SU-DHL-6 (cell line): ENCODE measurements around the gene KIAA2012.

Experiments
- H2AFZ ChIP-seq: fragments of 200-600 bp; sonication (generic); 2 replicates; pipeline ENCODE4 v1.6.1; 2014; ENCODE audit warnings: low read depth, mild to moderate bottlenecking, moderate library complexity, mixed read lengths, antibody characterized with exemption, low read length; ENCODE audit not compliant: severe bottlenecking
- H3F3A ChIP-seq: fragments of 200-600 bp; shearing (Covaris generic); 2 replicates; pipeline ENCODE4 v1.6.0; 2016; ENCODE audit warnings: antibody characterized with exemption, mild to moderate bottlenecking; ENCODE audit not compliant: insufficient read depth
- H3K27ac ChIP-seq: fragments of 200-600 bp; sonication (generic); 2 replicates; pipeline ENCODE4 v1.5.1; 2016; ENCODE audit warnings: low read depth, mild to moderate bottlenecking, low read length, moderate library complexity, mixed read lengths
- H3K27me3 ChIP-seq: fragments of 200-600 bp; sonication (generic), shearing (Covaris generic); 2 replicates; pipeline ENCODE4 v1.6.0; 2014; ENCODE audit warnings: mild to moderate bottlenecking, low read length
- H3K36me3 ChIP-seq: fragments of 200-600 bp; sonication (generic); 2 replicates; pipeline ENCODE4 v1.6.1; 2014; ENCODE audit warnings: mild to moderate bottlenecking, low read length, mixed read lengths
- H3K4me2 ChIP-seq: fragments of 300-600, 200-600 bp; shearing (Covaris generic), sonication (generic); 2 replicates; pipeline ENCODE4 v1.6.0; 2014; ENCODE audit warnings: low read length, low read depth, mild to moderate bottlenecking; ENCODE audit not compliant: poor library complexity, severe bottlenecking
- H3K4me3 ChIP-seq: fragments of 200-600 bp; sonication (generic); 2 replicates; pipeline ENCODE4 v1.5.1; 2014; ENCODE audit warnings: antibody characterized with exemption, low read length, mild to moderate bottlenecking, mixed read lengths; ENCODE audit not compliant: insufficient read depth, poor library complexity, severe bottlenecking
- H3K79me2 ChIP-seq: fragments of 200-600 bp; sonication (generic); 2 replicates; pipeline ENCODE4 v1.6.1; 2014; ENCODE audit warnings: mild to moderate bottlenecking, low read length, moderate library complexity; ENCODE audit not compliant: insufficient read depth
- H3K9ac ChIP-seq: fragments of 200-600 bp; sonication (generic); 2 replicates; pipeline ENCODE4 v1.7.0; 2014; ENCODE audit warnings: mild to moderate bottlenecking, low read length
- H3K9me2 ChIP-seq: fragments of 200-600 bp; sonication (generic); replicated peaks from 2 replicates; pipeline ENCODE4 v1.6.1; 2014; ENCODE audit warnings: low read length; ENCODE audit not compliant: insufficient read depth
- H3K9me3 ChIP-seq: fragments of 200-600 bp; sonication (generic); 2 replicates; pipeline ENCODE4 v1.6.1; 2014; ENCODE audit warnings: low read length, mixed read lengths; ENCODE audit not compliant: insufficient read depth
- H4K20me1 ChIP-seq: fragments of 200-600 bp; sonication (generic); 2 replicates; pipeline ENCODE4 v1.6.1; 2014; ENCODE audit warnings: low read depth, mild to moderate bottlenecking, antibody characterized with exemption, low read length, moderate library complexity, mixed read lengths
- CTCF ChIP-seq: fragments of 200-600 bp; sonication (generic); IDR thresholded peaks from one replicate; pipeline ENCODE4 v1.5.1; 2017; ENCODE audit warnings: antibody characterized with exemption, mild to moderate bottlenecking, low read length, moderate library complexity; ENCODE audit not compliant: insufficient read depth, poor library complexity, severe bottlenecking
- EZH2phosphoT487 ChIP-seq: fragments of 200-600 bp; sonication (generic), shearing (Covaris generic); conservative IDR thresholded peaks from 2 replicates; pipeline ENCODE4 v1.6.1; 2018; ENCODE audit warnings: mild to moderate bottlenecking, antibody characterized with exemption, low read length, moderate library complexity, mixed read lengths

Gene KIAA2012

GRCh38 chr2:202043475-202043874, 29.6 kb upstream of the KIAA2012 start:
- Histone ChIP-seq H3K9me2 (no peaks in the 10 kb centered on the region), H3K36me3 (no peaks in the 10 kb centered on the region), H3F3A (no peaks in the 10 kb centered on the region), H3K4me3 (no peak overlapping the region), H3K4me2 (no peak overlapping the region), H4K20me1 (no peaks in the 10 kb centered on the region), H3K27ac (no peak overlapping the region), H3K9ac (no peak overlapping the region), H2AFZ (no peak overlapping the region), H3K27me3 (no peaks in the 10 kb centered on the region), H3K9me3 (no peaks in the 10 kb centered on the region), H3K79me2 (no peaks in the 10 kb centered on the region)
- TF ChIP-seq EZH2phosphoT487 (no peak), CTCF (no peak)

GRCh38 chr2:202044777-202045176, 28.3 kb upstream of the KIAA2012 start:
- H3K9ac ChIP-seq, result no peak overlapping the region

GRCh38 chr2:202046572-202046971, 26.5 kb upstream of the KIAA2012 start:
- no peak overlapping the region for H3K4me2 ChIP-seq
- TF ChIP-seq EZH2phosphoT487 (no peak), CTCF (no peak)
- H3F3A ChIP-seq, result no peaks in the 10 kb centered on the region
- no peaks in the 10 kb centered on the region for H3K79me2 ChIP-seq
- no peaks in the 10 kb centered on the region for H3K27me3 ChIP-seq
- no peaks in the 10 kb centered on the region for H3K9me2 ChIP-seq
- H3K4me3 ChIP-seq, result no peak overlapping the region
- no peaks in the 10 kb centered on the region for H3K36me3 ChIP-seq
- H4K20me1 ChIP-seq, result no peaks in the 10 kb centered on the region
- no peaks in the 10 kb centered on the region for H3K9me3 ChIP-seq
- no peak overlapping the region for H2AFZ ChIP-seq
- no peak overlapping the region for H3K27ac ChIP-seq
- no peak overlapping the region for H3K9ac ChIP-seq

More at GRCh38 chr2:202044777-202045176, 28.3 kb upstream of the KIAA2012 start:
- Histone ChIP-seq H3K27ac (no peak overlapping the region), H3K27me3 (no peaks in the 10 kb centered on the region), H3K9me2 (no peaks in the 10 kb centered on the region), H3F3A (no peaks in the 10 kb centered on the region), H3K36me3 (no peaks in the 10 kb centered on the region), H3K79me2 (no peaks in the 10 kb centered on the region), H3K4me3 (no peak overlapping the region), H3K4me2 (no peak overlapping the region), H4K20me1 (no peaks in the 10 kb centered on the region), H2AFZ (no peak overlapping the region), H3K9me3 (no peaks in the 10 kb centered on the region)
- TF ChIP-seq EZH2phosphoT487, result no peak
- no peak for TF ChIP-seq CTCF
